Hematopoietic multipotent progenitor cell (in vitro differentiated cells): ENCODE data around the gene ALG14. TPM values are rescaled to one million over a fixed set of nuclear protein-coding genes. Genes with fewer than 3 reads are reported as not detected.
"Not testable (repeated sequence)": the region's sequence is repeated elsewhere in the genome, so short reads cannot be mapped to it uniquely, and the experiment has no call there.

Experiments used
- DNase-seq, 3 donors: peaks; one replicate each; pipeline ENCODE4 v3.0.0-alpha.2; 2011 to 2015; ENCODE audit warnings: low read depth in 2 of 3, low spot score in 2 of 3
- total RNA-seq: library from RNA; depleted of rRNA; stranded (reverse); fragments of >200 nt; gene quantifications from one replicate; pipeline ENCODE4 v1.2.3, GENCODE V29; 2012

ALG14 gene
- total RNA-seq, 1 donor = 0.54 TPM

GRCh38 chr1:95013950-95014574 lies 58.7 kb downstream of the ALG14 start:
- DNase-seq = no peak

- DNase-seq = no peak
Observed at GRCh38 chr1:95012389-95012788, 60.4 kb downstream of the ALG14 start.

GRCh38 chr1:95010158-95010557 lies 62.6 kb downstream of the ALG14 start:
- DNase-seq = no peak

DNA sequence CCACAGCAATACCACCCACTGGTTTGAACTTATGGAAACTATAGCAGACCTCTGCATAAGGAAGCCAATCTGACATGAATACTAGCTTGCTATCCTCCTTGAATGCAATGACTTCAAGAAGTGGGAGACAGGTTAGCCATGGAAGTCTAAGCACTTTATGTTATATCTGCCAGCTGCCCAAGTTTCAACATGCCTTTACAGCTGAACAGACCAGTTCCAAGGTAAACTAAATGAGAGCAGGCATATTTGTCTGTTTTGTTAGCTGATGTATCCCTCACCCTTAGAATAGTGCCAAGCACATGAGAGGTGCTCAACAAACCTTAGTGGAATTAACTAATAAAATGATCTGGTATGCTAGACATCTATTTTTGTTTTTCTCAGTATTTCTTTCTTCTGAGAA lies 65.1 kb downstream of the ALG14 start:
- DNase-seq = no peak

DNA sequence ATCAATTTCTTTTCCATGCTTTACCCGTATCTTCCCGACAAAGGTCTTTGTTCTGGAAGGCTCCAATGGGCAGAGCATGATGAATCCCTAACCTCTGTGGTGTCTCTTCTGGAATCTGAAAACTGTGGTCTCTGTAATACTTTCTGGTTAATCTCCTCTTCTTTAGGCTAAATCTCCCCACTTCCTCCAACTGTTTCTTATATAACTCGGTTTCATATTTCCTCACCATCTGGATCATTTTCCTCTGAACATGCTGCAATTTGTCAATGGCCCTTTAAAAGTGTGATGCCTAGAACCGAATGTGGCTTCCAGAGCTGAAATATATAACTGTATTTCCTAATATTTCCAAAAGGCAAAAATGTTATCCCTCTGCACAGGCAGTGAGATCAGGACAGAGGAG lies 66.1 kb downstream of the ALG14 start:
- DNase-seq = peak in 1 of 3 donors; percentile 21

GRCh38 chr1:95005584-95005983 lies 67.2 kb downstream of the ALG14 start:
- DNase-seq = no peak

- no peak for DNase-seq
Observed at GRCh38 chr1:95004013-95004412, 68.7 kb downstream of the ALG14 start.

GRCh38 chr1:95003433-95003738 lies 69.4 kb downstream of the ALG14 start:
- no peak for DNase-seq

DNA sequence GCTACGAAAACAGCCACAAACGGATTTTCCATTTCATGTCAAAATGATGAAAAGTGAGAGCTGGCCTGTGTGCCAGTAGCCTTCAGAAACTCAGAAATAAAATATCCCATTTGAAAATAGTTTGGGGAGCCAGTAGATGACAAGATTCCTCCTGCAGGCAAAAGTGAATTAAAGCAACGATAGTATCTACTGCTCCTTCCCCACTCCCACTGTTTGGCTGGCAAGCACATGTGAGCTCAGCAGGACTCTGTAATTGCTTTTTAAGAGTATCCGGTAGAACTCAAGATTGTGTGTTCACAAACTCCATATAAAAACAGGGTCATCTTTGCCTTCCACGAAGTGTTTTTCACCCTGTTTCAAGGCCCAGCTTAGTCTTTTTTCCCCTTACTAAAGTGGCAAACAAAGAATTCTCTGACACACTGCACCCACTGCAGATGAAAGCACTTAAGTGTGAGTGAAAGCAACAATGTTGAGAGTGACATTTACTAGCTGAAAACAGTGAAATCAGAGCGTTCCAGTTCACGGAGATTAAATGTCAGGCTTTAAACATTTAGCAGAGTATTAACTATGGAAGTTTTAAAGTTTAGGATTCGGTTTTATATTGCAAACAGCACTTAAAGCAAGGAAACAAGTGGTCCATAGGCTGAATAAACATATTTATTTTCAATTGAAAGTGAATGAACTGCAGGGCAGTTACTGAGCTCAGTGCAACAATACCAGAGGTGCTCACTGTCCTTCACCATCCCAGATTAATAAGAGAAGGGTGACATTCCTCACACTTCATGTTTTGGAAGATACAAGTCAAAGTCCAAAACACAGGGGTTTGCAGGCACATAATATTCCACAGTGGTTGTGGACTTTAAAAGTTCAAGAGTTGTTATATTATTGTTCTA lies 70.0 kb downstream of the ALG14 start:
- DNase-seq = no peak

GRCh38 chr1:95002164-95002539 lies 70.6 kb downstream of the ALG14 start:
- no peak for DNase-seq

DNA sequence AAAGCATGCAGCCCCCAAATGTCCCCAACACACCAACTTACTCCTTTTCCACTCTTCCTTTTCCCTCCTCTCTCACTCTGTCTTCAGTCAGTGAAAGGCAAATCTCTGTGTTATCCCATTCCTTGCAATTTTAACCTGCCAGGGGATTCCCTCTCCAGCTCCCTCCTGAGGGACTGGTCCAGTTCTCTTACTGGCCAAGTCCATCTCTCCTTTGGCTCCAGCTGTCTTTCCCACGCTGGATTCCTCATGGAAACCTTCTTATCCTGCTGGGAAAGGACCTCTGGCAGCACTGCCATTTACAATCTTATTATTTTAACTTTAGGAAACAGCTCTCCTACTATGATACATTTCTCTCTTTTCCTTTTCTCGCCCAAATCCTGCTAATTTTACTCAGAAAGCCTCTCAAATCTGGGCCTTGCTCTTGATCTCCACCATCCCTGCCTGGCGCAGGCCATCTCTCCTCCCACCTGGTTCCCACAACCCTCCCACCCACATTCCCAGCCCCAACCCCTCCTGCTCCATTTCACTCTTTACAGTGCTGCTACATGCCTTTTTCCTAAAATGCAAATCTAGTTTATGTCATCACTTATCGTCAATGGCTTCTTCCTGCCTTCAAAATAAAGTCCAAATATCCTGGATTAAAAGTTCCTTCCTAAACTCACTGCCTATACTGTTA lies 73.2 kb downstream of the ALG14 start:
- DNase-seq = no peak

DNA sequence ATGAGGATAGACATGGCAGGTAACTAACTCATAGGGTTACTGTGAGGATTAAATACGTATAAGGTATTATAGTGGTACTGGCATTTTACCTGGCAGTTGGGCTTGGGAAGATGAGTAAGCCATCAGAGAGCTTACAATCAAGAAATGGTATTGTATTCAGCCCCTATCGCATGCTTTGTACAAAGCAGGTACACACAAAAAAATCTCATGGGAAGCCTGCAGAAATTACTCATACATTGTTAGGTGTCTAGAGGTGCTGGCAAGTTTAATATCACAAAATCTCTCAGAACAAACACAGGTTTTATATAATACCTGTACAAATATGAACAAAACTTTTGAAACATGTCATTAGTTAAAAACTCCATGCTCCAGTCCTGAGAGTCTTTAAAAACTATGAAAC lies 74.0 kb downstream of the ALG14 start:
- no peak for DNase-seq

DNA sequence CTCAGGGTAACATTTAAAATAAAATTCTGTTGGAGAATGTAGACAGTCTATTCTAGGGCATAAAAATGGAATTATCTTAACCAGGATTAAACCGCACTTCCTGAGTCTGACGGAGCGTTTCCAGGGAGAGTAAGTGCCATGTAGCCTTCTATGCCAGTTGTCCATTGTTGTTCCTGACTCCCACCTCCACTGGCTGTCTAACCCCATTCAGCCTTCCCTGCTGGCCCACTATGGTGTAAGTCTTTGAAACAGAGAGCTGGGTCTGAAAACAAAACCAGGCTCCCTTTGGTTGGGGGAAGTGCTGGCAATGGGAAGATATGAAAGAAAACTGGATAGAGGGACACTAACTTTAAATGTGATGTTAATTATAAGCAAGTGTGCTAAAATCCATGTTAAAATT lies 74.6 kb downstream of the ALG14 start:
- no peak for DNase-seq

GRCh38 chr1:94995536-94995935 lies 77.2 kb downstream of the ALG14 start:
- not testable (repeated sequence) for DNase-seq

DNA sequence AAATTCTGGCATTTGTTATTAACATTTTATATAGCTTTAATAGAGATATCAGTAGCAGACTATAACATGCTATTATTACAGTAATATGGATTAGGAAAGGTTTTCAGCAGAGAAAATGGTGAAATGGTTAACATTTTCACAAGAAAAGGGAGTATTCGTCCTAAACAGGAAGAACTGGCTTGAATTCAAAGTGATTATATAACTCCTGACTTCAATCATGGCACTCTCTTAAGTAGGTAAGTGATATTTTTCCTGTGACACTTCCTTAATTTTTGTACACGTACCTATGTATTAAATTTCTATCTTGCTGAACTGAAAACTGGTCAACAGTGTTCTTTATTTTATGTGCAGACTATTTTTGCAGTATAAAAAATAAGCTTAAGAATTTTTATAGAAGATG lies 77.9 kb downstream of the ALG14 start:
- no peak for DNase-seq

- no peak for DNase-seq
Observed at GRCh38 chr1:94993931-94994645, 78.7 kb downstream of the ALG14 start.

- DNase-seq = no peak
Observed at GRCh38 chr1:94992863-94993563, 79.7 kb downstream of the ALG14 start.

- no peak for DNase-seq
Observed at GRCh38 chr1:94992161-94992560, 80.6 kb downstream of the ALG14 start.

GRCh38 chr1:94989911-94990473 lies 82.8 kb downstream of the ALG14 start:
- DNase-seq = no peak

DNA sequence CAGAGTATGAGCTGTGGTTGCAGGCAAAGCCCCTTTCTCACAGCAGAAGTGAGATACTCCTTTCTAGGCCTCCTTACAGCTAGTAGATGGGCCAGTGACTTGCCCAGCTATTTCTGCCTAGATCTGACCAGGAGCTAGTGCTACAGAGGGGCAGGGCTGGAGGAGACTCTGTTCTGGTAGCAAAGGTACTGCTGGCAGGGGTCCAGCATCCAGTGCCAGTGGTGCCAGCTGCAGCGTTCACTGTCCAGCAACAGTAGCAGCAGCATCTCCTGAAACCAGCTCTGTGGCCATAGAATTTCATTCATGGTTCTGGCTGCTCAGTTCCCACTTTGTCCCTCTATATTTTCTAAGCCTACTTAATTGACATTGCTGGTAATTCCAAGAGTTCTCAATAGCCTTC lies 83.4 kb downstream of the ALG14 start:
- no peak for DNase-seq
